Measurements from ENCODE around the gene SLC12A7.
"Not testable (repeated sequence)": the region's sequence is repeated elsewhere in the genome, so short reads cannot be mapped to it uniquely, and the experiment has no call there.

SLC12A7 gene

GRCh38 chr5:1109542-1110306 lies 2.1 kb downstream of the SLC12A7 start:
- DNase-seq (ENCODE audit: low read depth), result no peak

GRCh38 chr5:1108865-1109174 lies 3.0 kb downstream of the SLC12A7 start:
- no peak for DNase-seq (ENCODE audit: low read depth)

GRCh38 chr5:1108023-1108864 lies 3.6 kb downstream of the SLC12A7 start:
- no peak for DNase-seq (ENCODE audit: low read depth)

GRCh38 chr5:1107167-1108022 lies 4.5 kb downstream of the SLC12A7 start:
- no peak for DNase-seq (ENCODE audit: low read depth)

GRCh38 chr5:1106385-1107166 lies 5.3 kb downstream of the SLC12A7 start:
- no peak for DNase-seq (ENCODE audit: low read depth)

- peak; percentile 89 for DNase-seq (ENCODE audit: low read depth)
These were observed 6.3 kb downstream of the SLC12A7 start for GRCh38 chr5:1105350-1106265.

GRCh38 chr5:1104327-1105006 lies 7.4 kb downstream of the SLC12A7 start:
- no peak for DNase-seq (ENCODE audit: low read depth)

GRCh38 chr5:1103505-1104326 lies 8.1 kb downstream of the SLC12A7 start:
- DNase-seq (ENCODE audit: low read depth), result no peak

GRCh38 chr5:1103093-1103492 lies 8.8 kb downstream of the SLC12A7 start:
- DNase-seq (ENCODE audit: low read depth), result no peak

GRCh38 chr5:1101961-1102713 lies 9.7 kb downstream of the SLC12A7 start:
- no peak for DNase-seq (ENCODE audit: low read depth)

- DNase-seq (ENCODE audit: low read depth), result no peak
These were observed 10.9 kb downstream of the SLC12A7 start for GRCh38 chr5:1100664-1101574.

GRCh38 chr5:1099926-1100663 lies 11.8 kb downstream of the SLC12A7 start:
- DNase-seq (ENCODE audit: low read depth), result no peak

GRCh38 chr5:1098986-1099597 lies 12.8 kb downstream of the SLC12A7 start:
- DNase-seq (ENCODE audit: low read depth), result no peak

GRCh38 chr5:1097988-1098385 lies 13.9 kb downstream of the SLC12A7 start:
- not testable (repeated sequence) for DNase-seq (ENCODE audit: low read depth)

GRCh38 chr5:1097381-1097987 lies 14.4 kb downstream of the SLC12A7 start:
- DNase-seq (ENCODE audit: low read depth), result no peak

- no peak for DNase-seq (ENCODE audit: low read depth)
These were observed 15.0 kb downstream of the SLC12A7 start for GRCh38 chr5:1096838-1097237.

Data from CMK (cell line).